GM18507 (cell line): ENCODE data around the gene RBM33.

Experiments used
- DNase-seq: peaks from one replicate; pipeline ENCODE4 v3.0.0; 2011; ENCODE audit warnings: low read depth; ENCODE audit not compliant: insufficient read length; ENCODE audit errors: extremely low spot score
- FAIRE-seq: peaks from 2 replicates; lab custom pipeline; 2011; peaks lifted over from hg19 to GRCh38; lab: Jason Lieb, UNC

RBM33 gene

DNA sequence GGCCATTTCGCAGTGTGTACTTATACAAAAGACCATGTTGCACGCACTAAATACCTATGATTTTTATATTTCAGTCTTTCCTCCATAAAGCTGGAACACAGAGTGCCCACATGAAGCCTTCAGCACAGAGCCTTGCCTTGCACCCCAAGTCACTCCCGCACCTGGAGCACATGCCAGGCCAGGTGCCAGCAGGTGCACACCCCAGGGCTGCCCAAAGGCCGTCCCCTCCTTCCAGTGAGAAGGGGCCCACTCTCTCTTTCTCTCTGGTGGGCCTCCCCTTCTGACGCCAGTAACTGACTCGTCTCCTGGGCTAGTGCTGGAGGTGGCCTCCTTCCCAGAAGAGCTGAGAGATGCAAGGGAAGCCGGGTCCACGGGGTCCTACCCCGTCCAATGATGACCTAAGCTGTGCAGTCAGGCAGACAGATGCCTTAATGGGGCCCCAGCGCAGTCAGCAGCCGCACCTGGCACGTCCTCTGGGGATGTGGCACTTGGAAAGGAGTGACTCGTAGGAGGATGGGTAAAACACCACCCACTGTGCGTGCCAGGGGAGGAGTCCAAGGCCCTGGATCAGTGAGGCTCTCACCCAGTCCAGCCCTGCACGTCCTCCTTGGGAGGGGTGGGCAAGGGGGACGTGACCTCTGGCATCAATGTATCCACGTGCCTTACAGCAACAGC is 185.5 kb downstream of the RBM33 start:
- FAIRE-seq (no peak), DNase-seq (no peak)
